ENCODE results near the gene TRIM72.

- TF ChIP-seq EZH2 (IDR thresholded peaks at IDR 0.05; ENCODE audit: low read length, unreplicated experiment) (no peak), CTCF (conservative IDR thresholded peaks at IDR 0.05; ENCODE audit: low read depth, low read length) (no peak), EZH2phosphoT487 (IDR thresholded peaks at IDR 0.05; ENCODE audit: borderline replicate concordance, low read length) (no peak)
Measured at GRCh38 chr16:31258366-31258765, 44.4 kb downstream of the TRIM72 start.

All from PC-3 (cell line).